Activated CD4-positive, CD25-positive, alpha-beta regulatory T cell treated with anti-CD3 and anti-CD28 coated beads, Interleukin-2, amount 50 U/mL, for 16 hours (primary cell): ENCODE results near the gene LIFR.
"Not testable (repeated sequence)": the region's sequence is repeated elsewhere in the genome, so short reads cannot be mapped to it uniquely, and the experiment has no call there.

Source experiments
- DNase-seq: peaks from one replicate; pipeline ENCODE4 v3.0.0-alpha.2; 2020; ENCODE audit warnings: low read depth, low spot score

LIFR gene, protein sequence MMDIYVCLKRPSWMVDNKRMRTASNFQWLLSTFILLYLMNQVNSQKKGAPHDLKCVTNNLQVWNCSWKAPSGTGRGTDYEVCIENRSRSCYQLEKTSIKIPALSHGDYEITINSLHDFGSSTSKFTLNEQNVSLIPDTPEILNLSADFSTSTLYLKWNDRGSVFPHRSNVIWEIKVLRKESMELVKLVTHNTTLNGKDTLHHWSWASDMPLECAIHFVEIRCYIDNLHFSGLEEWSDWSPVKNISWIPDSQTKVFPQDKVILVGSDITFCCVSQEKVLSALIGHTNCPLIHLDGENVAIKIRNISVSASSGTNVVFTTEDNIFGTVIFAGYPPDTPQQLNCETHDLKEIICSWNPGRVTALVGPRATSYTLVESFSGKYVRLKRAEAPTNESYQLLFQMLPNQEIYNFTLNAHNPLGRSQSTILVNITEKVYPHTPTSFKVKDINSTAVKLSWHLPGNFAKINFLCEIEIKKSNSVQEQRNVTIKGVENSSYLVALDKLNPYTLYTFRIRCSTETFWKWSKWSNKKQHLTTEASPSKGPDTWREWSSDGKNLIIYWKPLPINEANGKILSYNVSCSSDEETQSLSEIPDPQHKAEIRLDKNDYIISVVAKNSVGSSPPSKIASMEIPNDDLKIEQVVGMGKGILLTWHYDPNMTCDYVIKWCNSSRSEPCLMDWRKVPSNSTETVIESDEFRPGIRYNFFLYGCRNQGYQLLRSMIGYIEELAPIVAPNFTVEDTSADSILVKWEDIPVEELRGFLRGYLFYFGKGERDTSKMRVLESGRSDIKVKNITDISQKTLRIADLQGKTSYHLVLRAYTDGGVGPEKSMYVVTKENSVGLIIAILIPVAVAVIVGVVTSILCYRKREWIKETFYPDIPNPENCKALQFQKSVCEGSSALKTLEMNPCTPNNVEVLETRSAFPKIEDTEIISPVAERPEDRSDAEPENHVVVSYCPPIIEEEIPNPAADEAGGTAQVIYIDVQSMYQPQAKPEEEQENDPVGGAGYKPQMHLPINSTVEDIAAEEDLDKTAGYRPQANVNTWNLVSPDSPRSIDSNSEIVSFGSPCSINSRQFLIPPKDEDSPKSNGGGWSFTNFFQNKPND

DNA sequence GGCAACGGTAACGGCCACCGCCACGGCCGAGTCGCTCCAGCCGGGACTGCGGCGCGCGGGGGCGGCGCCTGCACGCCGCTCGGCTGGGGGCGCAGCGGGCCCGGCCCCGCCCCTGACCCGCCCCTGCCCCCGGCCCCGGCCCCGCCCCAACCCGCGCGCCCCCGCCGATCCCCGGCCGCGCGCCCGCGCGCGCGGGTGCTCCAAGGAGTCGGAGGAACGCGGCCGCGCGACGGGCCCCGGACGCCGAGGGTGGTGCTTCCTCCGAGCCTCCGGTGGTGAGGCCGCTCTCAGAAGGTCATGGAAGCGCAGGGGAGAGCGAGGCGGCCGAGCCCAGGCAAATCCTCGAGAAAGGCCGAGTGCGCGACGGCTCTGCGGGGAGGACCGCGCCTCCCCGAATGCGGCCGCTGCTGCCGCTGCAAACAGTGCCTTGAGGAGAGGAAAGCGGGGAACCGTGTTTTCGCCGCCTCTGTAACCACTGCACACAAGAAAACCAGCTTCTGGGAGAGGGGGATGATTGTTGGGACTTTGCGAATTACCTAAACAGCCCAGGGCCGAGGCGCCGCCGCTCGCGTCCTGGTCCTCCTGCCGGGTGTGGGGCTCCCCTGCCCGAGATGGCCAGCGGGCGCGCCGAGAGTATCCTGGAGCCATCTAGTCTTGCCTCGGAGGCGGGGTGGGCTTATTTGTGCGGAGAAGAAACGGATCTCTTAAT lies at the start of gene LIFR:
LIFR (minus strand) TSS at position 48 of the 709 bp plus-strand sequence. CDS start 25,999 bp downstream, outside the sequence.
- DNase-seq: no peak

DNA sequence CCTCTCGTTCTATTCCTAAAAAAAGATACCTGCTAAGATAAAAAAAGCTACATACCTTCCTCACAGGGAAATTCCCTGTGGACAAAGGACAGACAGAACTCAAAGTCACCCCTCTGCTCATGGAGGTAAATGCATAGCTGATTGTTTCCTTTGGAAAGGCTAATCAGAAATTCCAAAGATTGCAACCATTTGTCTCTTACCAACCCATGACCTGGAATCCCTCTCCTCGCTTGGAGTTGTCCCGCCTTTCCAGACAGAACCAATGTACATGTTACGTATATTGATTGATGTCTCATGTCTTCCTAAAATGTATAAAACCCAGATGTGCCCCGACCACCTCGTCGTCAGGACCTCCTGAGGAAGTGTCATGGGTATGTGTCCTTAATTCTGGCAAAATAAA lies 49.2 kb upstream of the LIFR start:
- no peak for DNase-seq

DNA sequence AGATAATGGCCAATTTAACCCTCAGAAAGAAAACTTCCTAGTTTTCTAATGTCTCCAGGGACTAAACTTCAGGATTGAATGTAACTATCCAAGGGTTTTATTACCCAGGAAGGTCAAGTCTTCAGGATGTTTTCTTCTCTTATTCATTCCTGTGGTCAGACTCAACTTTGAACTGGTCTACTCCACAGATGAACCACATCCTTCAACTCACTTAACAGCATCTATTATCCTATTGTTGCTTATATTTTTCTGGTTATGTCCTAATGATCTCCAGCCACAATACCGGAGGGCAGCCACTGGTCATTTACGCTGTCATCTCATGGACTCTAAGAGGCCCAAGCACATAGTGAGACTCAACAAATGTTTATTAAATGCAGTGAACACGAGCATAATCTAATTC lies 47.2 kb upstream of the LIFR start:
- no peak for DNase-seq

DNA sequence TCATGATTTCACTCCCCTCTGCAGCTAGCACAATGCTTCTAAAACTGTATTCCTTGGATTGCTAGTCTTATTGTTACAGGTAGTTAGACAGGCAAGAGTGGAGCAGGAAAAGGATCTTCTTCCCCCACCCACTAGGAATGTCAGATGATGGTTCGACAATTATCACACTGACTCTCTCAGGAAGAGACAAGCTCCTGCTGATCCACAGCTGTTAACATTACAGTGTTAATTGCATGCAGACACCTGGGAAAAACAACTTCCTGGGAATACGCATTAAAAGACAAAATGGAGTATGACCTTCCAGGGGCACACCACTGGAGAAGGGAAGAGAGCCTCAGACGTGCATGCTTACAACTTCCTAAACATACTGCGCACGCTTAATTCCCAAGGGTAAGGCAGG lies 46.2 kb upstream of the LIFR start:
- DNase-seq: no peak

DNA sequence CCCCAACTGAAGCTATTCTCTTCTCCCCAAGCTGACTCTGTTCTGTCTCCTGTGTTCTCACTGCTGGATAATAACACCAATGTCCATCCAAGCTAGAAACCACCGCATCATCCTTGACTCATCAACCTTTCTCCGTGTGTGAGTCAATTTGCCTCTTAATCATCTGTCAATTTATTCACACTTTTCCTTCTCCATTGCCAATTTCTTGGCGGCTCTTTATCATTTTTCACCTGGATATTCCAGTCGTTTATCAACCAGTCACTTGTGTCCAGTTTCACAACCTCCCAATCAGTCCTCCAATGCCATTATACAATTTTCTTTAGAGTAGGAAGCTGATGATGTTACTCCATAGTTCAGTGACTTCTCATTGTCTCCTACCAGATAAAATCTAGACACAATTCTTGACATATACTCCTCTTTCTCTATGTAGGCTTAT lies 45.4 kb upstream of the LIFR start:
- DNase-seq: no peak

DNA sequence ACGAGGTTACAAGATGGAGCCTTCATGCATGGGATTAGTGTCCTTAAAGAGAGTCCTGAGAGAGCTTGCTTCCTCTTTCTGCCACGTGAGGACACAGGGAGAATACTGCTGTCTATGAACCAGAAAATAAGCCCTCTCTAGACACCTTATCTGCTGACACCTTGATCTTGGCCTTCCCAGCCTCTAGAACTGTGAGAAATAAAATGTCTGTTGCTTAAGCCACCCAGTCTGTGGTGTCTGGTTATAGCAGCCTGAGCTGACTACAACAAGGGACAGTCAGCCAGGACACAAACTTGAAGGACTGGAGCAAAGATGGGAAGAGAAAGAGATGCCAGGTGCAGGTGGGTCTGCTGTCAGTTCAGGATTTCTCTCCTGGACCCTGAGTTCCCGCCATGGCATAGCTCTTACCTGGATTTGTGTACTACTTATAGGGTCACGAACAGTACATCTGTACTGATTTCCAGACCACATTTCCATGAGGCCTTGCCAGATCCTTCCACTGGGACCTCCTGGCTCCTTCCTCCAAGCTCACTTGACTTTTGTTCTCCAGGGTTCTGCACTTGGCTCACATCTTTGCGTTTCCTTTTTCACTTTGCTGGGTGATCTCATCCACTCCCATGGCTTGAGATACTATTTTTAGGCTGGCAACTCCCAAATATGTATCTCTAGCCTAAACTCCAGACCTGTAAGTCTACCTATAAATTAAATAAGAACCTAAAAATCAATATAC lies 44.9 kb upstream of the LIFR start:
- no peak for DNase-seq

DNA sequence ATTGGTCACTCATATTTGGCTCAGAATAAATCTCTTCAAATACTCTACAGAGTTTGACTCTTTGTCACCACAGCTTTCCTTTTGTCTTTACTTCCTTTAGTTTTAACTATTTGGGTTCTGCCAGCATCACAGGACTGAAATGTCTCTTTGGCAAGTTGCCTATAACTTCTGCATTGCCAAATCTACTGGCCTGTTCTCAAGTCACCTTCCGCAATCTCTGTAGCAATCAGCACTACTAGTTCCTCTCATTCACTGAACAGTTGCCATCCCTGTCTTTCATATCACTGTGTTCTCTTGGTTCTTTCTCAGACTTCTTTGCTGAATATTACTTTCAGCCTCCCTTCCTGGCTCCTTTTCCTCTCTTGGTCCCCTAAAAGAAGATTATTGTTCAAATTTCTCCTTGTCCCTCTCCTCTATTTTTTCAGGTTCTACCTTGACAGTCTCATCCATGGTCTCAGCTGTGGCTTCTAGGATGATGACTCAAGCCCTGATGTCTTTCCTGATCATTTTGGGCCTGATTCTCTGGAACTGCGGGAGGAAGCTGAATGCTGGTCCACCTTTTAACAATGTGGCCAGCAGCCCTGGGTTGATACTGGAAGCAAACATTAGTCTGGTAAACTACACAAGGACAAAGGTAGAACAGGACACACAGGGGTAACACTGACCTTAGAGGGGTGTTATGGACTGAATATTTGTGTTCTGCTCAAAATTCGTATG lies 44.0 kb upstream of the LIFR start:
- no peak for DNase-seq

DNA sequence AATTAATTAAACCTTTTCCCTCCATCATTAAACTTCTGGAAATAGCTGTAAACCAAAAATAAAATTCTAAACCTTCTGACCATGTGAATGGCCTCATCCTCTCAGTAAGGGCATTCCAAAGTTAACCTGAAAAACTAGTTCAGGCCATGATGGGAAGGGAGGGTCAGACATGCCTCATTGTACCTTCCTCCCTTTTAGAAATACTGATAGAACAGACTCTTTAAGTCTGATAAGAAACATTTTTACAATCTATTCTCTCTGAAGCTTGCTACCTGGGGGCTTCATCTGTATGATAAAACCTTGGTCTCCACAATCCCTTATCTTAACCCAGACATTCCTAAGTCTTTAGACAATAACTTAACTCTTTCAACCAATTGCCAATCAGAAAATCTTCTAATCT lies 43.3 kb upstream of the LIFR start:
- not testable (repeated sequence) for DNase-seq

DNA sequence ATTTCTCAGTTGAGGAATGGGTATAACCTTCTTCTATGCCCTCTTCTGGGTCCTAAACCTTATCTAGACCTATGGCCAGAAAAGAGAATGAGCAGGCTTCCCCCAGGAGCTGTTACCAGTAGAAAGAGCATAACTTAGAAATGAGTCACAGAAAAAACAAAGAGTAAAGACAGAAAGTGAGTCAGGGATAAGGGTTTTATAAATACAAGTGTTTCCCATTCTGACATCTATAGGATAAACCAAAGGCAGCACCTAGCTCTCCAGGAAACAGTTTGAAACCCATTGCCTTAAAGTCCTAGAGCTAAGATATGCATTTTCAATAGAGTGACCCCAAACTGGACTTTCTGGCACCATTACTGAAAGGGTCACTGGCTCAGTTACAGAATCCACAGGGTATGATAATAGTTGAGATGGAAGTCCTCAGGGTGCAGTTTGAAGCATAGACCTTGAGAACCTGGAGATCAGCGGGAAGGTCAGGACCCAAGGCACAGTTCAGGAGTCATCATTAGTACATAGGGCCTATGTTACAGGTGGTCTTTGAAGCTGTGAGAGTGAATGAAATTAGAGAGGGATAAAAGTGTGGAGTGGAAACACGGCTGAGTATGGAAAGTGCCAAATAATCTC lies 42.7 kb upstream of the LIFR start:
- DNase-seq: no peak

DNA sequence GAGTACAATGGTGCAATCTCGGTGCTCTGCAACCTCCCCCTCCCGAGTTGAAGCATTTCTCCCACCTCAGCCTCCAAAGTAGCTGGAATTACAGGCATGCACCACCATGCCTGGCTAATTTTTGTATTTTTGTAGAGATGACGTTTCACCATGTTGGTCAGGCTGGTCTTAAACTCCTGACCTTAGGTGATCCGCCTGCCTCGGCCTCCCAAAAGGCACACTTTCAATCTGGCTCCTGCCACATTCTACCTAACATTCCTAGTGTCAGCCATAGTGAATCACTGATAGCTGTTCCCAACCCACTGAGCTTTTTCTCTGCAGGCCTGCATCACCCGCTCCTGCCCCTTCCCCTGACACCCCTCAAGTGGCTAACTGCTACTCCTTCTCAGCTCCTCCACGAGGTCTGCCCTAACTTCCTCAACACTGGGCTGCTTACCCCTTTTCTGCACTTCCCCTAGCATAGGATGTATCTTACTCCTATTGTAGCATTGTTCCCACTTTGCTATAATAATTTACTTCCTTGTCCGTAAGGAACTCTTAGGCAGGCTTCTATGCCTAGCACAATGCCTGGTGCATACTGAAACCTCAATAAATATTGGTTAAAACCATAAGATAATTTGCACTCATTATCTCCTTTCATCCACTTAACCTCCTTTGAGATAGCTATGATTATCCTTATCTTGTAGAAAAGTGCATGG lies 42.0 kb upstream of the LIFR start:
- DNase-seq: no peak

DNA sequence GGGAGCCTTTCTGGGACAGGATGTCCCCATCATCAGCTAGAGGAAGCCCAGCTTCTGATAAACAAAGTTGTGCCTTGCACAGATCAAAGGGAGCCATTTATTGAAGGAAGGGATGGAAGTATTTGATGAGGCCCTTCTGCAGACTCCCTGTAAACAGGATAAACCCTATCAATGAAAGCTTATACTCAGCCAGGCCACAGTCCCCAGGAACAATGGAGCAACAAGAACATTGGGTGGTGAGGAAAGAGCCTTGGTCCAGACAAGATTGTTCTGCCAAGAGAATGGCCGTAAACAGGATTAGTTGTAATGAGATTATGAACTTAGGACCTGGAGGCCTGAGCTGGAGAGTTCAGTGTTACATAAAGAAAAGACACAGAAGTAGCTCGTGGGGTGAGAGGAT lies 40.5 kb upstream of the LIFR start:
- no peak for DNase-seq

DNA sequence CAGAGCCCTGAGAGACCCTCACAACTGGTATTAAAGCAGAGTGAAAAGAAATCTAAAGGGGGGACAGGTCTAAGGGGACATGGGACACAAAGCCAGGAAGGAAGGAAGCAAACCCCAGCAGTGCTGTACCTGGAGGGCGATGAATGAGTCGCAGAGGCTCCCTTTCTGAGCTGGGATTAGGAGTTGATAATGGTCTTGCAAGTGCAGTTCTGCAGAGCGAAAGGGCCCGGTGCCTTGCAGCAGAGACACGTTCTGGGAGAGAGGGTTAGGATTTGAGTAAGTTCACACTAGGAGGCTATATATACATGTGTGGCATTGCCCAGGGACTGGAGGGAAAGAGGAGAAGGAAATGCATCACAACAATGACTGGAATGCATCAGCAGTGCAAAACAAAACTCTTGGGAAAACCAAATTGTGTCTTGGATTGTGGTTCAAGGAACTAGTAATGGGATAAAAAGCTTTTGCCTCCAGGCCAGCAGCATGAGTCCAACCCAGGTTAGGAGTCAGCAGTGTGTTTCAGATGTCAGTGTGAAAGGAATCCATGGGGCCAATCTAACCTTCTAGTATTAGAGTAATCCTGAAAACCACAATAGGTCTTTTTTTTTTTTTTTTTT lies 38.8 kb upstream of the LIFR start:
- no peak for DNase-seq

DNA sequence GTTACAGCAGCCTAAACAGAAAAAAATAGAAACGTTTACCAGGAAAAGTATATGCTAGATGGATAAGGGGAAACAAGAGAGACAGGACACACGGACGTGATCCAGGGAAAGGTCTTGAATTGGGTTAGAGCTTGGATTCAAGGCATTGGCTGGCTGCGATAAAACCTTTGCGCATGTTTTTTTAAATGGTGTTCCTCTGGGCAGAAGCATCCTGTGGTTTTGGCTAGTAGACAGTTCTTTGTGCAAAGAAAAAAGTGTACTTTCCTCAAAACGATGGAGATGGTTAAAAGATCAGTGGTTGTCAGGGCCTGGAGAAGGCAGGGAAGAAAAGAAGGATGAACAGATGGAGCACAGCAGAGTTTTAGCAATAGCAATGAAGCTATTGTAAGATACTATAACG lies 37.5 kb upstream of the LIFR start:
- DNase-seq: no peak

DNA sequence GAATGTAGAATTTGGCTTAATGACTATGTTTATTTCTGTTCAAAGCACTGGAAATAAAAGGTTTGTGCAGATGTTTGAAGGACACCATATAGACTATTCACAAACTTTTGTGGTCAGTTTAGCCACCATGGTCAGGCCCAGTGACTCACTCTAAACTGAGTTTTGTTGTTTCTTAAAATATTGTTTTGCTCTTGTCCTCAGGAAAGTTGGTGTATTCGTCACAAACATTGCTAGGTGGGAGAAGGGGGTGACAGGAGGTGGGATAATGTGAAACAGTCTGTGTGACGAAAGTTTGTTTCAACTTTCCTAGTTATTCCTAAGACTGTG lies 35.0 kb upstream of the LIFR start:
- no peak for DNase-seq

DNA sequence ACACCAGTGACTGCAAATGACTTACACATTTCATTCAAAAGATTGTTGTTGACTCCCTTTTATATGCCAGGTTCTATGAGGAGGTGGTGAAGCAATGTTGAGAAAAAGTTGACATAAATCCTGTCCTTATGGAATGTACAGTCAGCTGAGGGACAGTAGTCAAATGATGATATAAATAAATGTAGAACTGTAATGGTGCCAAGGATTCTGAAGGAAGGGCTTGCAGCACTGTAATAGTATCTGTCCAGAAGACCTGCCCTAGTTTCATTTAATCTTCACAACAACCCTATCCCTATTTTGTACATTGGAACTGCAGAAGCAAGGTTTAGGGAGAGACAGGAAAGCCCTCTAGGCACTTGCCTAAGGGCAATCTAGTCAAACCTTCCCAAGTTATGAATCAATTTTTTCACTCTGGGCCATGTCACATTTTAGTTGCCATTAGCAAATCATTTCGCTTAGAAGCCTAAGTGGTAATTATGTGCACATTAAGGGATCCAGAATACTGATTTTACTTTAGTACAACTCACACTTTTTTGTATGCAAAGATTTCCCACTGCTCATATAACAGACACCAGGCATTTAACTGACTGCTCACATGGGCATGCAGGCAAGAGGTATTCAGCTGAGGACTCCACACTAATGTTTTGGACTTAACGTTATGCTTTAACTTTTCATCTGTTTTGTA lies 34.5 kb upstream of the LIFR start:
- no peak for DNase-seq

DNA sequence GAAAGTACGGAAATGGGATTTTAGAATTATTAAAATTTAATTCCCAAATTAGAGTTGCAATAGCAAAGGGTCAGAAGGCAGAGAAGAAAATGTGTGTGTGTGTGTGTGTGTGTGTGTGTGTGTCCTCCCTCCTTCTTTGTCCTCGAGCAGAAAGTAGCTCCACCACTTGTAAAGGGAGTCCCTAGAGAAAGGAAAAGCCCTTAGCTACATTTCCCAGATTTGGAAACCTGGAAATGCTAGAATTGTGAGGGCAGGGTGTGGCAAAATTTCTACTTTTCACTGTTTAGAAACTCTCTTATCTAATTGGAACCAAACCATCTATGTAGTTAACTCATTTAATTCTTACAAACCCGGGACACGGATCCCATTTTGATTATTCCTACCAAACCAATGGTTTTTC lies 33.2 kb upstream of the LIFR start:
- DNase-seq: no peak

DNA sequence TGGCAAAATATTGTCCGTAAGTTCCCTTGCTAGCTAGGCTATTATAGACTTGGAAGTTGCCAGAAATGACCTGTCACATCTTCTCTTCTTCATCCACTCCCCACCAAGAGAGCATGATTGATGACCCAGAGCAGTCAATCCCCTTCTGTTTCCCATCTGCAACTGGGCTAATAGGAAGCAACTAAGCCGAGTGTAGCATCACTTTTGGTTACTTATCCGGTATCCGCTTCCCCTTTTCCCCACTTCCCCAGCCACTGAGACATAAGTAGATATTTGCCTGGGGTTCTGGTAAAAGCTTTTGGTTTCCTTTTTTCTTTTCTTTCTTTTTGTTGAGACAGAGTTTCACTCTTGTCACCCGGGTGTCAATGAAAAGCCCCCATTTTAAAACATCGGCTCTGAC lies 29.4 kb upstream of the LIFR start:
- no peak for DNase-seq

DNA sequence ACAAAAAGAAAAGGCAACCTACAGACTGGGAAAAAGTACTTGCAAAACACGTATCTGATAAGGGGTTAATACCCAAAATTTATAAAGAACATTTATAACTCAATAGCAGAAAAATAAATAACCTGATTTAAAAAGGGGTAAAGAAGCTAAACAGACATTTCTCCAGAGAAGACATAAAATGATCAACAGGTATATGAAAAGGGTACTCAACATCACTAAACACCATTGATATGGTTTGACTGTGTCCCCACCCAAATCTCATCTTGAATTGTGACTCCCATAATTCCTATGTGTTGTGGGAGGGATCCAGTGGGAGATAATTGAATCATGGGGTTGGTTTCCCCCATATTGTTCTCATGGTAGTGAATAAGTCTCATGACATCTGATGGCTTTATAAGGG lies 27.1 kb upstream of the LIFR start:
- no peak for DNase-seq

DNA sequence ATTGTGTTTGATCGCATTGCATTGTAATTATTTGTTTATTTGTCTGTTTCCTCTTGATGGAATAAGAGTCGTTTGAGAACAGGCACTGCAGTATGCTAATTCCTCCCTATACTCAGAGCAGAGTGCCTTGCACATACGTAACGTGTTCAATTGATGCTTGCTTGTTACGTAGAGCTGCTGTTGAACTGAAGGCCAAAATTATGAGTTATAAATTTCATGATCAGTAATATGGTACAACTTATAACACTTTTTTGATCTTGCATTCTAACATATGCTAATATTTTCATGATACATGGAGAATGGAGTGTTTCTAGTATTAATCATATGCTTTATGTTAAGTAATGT lies 26.5 kb upstream of the LIFR start:
- no peak for DNase-seq
